H1 (cell line): Measurements from ENCODE around the gene BSND. TPM values are rescaled to one million over a fixed set of nuclear protein-coding genes. Genes with fewer than 3 reads are reported as not detected.

ENCODE experiments used
- CTCF ChIA-PET: fragments of 300-600 bp; sonication (Branson Sonifier 250); formaldehyde crosslinking; loops from one replicate; lab custom pipeline; 2021; ENCODE audit not compliant: partially characterized antibody; lab: Charles Lee
- POLR2A ChIA-PET: fragments of 300-600 bp; sonication (Branson Sonifier 250); formaldehyde crosslinking; loops from one replicate; lab custom pipeline; 2021; ENCODE audit warnings: inconsistent platforms; ENCODE audit not compliant: partially characterized antibody; lab: Charles Lee
- DNase-seq, 2 experiments: peaks; one replicate each; pipeline versions ENCODE4 v3.0.0 to v3.0.0-alpha.2; 2010 to 2022; ENCODE audit warnings: low spot score in 2 of 2, low read depth in 1 of 2, mixed read lengths in 1 of 2
- FAIRE-seq: peaks from 2 replicates; lab custom pipeline; 2011; peaks lifted over from hg19 to GRCh38; lab: Jason Lieb, UNC
- H2AFZ ChIP-seq: 2 replicates; pipeline ENCODE4 v1.8.1; 2012; ENCODE audit warnings: low read length, inconsistent platforms
- H2AK5ac ChIP-seq: 2 replicates; pipeline ENCODE4 v1.6.1; 2013; ENCODE audit warnings: low read depth, low read length
- H2BK120ac ChIP-seq: replicated peaks from 2 replicates; pipeline ENCODE3; 2013; ENCODE audit warnings: low read depth, low read length, inconsistent platforms
- H2BK12ac ChIP-seq: 2 replicates; pipeline ENCODE4 v1.6.1; 2013; ENCODE audit warnings: low read depth, low read length
- H2BK15ac ChIP-seq: 2 replicates; pipeline ENCODE4 v1.6.1; 2013; ENCODE audit warnings: low read length
- H2BK20ac ChIP-seq: 2 replicates; pipeline ENCODE4 v1.6.1; 2013; ENCODE audit warnings: low read length
- H2BK5ac ChIP-seq: 2 replicates; pipeline ENCODE4 v1.6.1; 2013; ENCODE audit warnings: low read depth, low read length
- H3K14ac ChIP-seq: 2 replicates; pipeline ENCODE4 v1.6.1; 2013; ENCODE audit warnings: inconsistent platforms; ENCODE audit not compliant: insufficient read length
- H3K18ac ChIP-seq: 2 replicates; pipeline ENCODE4 v1.6.1; 2013; ENCODE audit warnings: low read length; ENCODE audit errors: extremely low read depth
- H3K23ac ChIP-seq: 2 replicates; pipeline ENCODE4 v1.6.1; 2013; ENCODE audit warnings: inconsistent platforms; ENCODE audit not compliant: insufficient read length
- H3K23me2 ChIP-seq: 2 replicates; pipeline ENCODE4 v1.6.1; 2013; ENCODE audit warnings: low read depth, low read length
- H3K27ac ChIP-seq: 2 replicates; pipeline ENCODE4 v1.6.1; 2011; ENCODE audit warnings: low read depth, low read length, inconsistent platforms
- H3K27me3 ChIP-seq, 4 experiments: replicated peaks in 1 of 4; 1 replicate in 1 of 4; 2 replicates in 3 of 4; pipeline versions ENCODE4 v1.6.1 to v1.8.1; 2011 to 2013; ENCODE audit warnings: low read length in 3 of 4, mild to moderate bottlenecking in 3 of 4, inconsistent platforms in 2 of 4, mixed read lengths in 2 of 4, moderate library complexity in 1 of 4; ENCODE audit not compliant: control insufficient read depth in 3 of 4, insufficient read depth in 3 of 4; ENCODE audit errors: extremely low read depth in 1 of 4
- H3K36me3 ChIP-seq, 4 experiments: 2 replicates each; pipeline versions ENCODE4 v1.6.1 to v1.8.1; 2011 to 2013; ENCODE audit warnings: mild to moderate bottlenecking in 4 of 4, low read length in 3 of 4, moderate library complexity in 2 of 4, control low read depth in 1 of 4, inconsistent platforms in 1 of 4; ENCODE audit not compliant: insufficient read depth in 4 of 4, control insufficient read depth in 2 of 4
- H3K4ac ChIP-seq: replicated peaks from 2 replicates; pipeline ENCODE3; 2013; ENCODE audit warnings: low read length, low read depth, mixed read lengths, inconsistent platforms; ENCODE audit not compliant: insufficient read length
- H3K4me1 ChIP-seq, 4 experiments: replicated peaks in 1 of 4; 1 replicate in 1 of 4; 2 replicates in 3 of 4; pipeline versions ENCODE4 v1.6.1 to v1.8.1; 2011 to 2013; ENCODE audit warnings: low read length in 3 of 4, inconsistent platforms in 2 of 4, mixed read lengths in 1 of 4; ENCODE audit not compliant: insufficient read depth in 4 of 4, control insufficient read depth in 3 of 4
- H3K4me2 ChIP-seq, 2 experiments: 2 replicates each; pipeline versions ENCODE4 v1.6.1 to v1.8.1; 2011 to 2013; ENCODE audit warnings: low read depth in 2 of 2, low read length in 2 of 2, control low read depth in 1 of 2, inconsistent platforms in 1 of 2, mild to moderate bottlenecking in 1 of 2; ENCODE audit not compliant: insufficient read depth in 1 of 2
- H3K4me3 ChIP-seq, 4 experiments: fragments of 200-600, 300-600 bp in 1 of 4; sonication (generic), shearing (Covaris generic), sonication (Bioruptor Twin) in 1 of 4; 2 replicates each; pipeline versions ENCODE4 v1.5.1 to v1.8.1; 2011 to 2016; ENCODE audit warnings: low read length in 4 of 4, low read depth in 3 of 4, control low read depth in 2 of 4, inconsistent platforms in 2 of 4, mild to moderate bottlenecking in 2 of 4, mixed read lengths in 1 of 4, moderate library complexity in 1 of 4; ENCODE audit not compliant: insufficient read depth in 2 of 4; ENCODE audit errors: extremely low read depth in 1 of 4
- H3K56ac ChIP-seq: replicated peaks from 2 replicates; pipeline ENCODE3; 2013; ENCODE audit warnings: low read depth, mild to moderate bottlenecking, mixed read lengths, low read length, inconsistent platforms; ENCODE audit not compliant: insufficient read length
- H3K79me1 ChIP-seq: 2 replicates; pipeline ENCODE4 v1.6.1; 2013; ENCODE audit warnings: low read depth, low read length, control low read depth
- H3K79me2 ChIP-seq, 2 experiments: 2 replicates each; pipeline versions ENCODE4 v1.6.1 to v1.8.1; 2012 to 2013; ENCODE audit warnings: low read length in 2 of 2, mild to moderate bottlenecking in 2 of 2, inconsistent platforms in 1 of 2; ENCODE audit not compliant: insufficient read depth in 2 of 2, control insufficient read depth in 1 of 2
- H3K9ac ChIP-seq, 4 experiments: replicated peaks in 1 of 4; 1 replicate in 1 of 4; 2 replicates in 3 of 4; pipeline versions ENCODE4 v1.6.1 to v1.8.1; 2011 to 2013; ENCODE audit warnings: low read depth in 3 of 4, low read length in 3 of 4, control low read depth in 2 of 4, mild to moderate bottlenecking in 2 of 4, moderate library complexity in 2 of 4, inconsistent platforms in 1 of 4; ENCODE audit errors: extremely low read depth in 1 of 4
- H3K9me3 ChIP-seq, 2 experiments: 2 replicates each; pipeline versions ENCODE4 v1.6.1 to v1.8.1; 2012 to 2013; ENCODE audit warnings: mild to moderate bottlenecking in 2 of 2, moderate library complexity in 2 of 2, control low read depth in 1 of 2, inconsistent platforms in 1 of 2, low read depth in 1 of 2, low read length in 1 of 2, mixed read lengths in 1 of 2; ENCODE audit not compliant: insufficient read depth in 2 of 2
- H4K20me1 ChIP-seq, 2 experiments: replicated peaks in 1 of 2; 2 replicates each; pipeline versions ENCODE3 to v1.8.1; 2011 to 2013; ENCODE audit warnings: inconsistent platforms in 2 of 2, low read length in 2 of 2, mild to moderate bottlenecking in 1 of 2; ENCODE audit not compliant: insufficient read depth in 2 of 2, control insufficient read depth in 1 of 2
- H4K5ac ChIP-seq: 2 replicates; pipeline ENCODE4 v1.6.1; 2013; ENCODE audit warnings: low read length, low read depth, mixed read lengths, inconsistent platforms; ENCODE audit not compliant: insufficient read length
- H4K8ac ChIP-seq: 2 replicates; pipeline ENCODE4 v1.8.0; 2013; ENCODE audit warnings: mild to moderate bottlenecking, moderate library complexity, low read length, inconsistent platforms; ENCODE audit not compliant: insufficient read depth; ENCODE audit errors: extremely low read depth
- H4K91ac ChIP-seq: replicated peaks from 2 replicates; pipeline ENCODE3; 2013; ENCODE audit warnings: low read length, mixed read lengths, inconsistent platforms; ENCODE audit not compliant: insufficient read length
- BACH1 ChIP-seq: IDR thresholded peaks from 2 replicates; pipeline ENCODE4 v1.6.1; 2012; ENCODE audit warnings: low read length, improper control_type of control experiment
- EP300 ChIP-seq, 2 experiments: IDR thresholded peaks; 1 replicate in 1 of 2; 2 replicates in 1 of 2; pipeline ENCODE4 v1.6.1; 2011 to 2012; ENCODE audit warnings: low read depth in 2 of 2, low read length in 2 of 2, mild to moderate bottlenecking in 2 of 2, borderline replicate concordance in 1 of 2, inconsistent platforms in 1 of 2, moderate library complexity in 1 of 2
- HDAC2 ChIP-seq, 2 experiments: fragments of 300-600 bp in 1 of 2; sonication (generic) in 1 of 2; IDR thresholded peaks; 2 replicates each; pipeline ENCODE4 v1.6.1; 2011 to 2012; ENCODE audit warnings: low read depth in 2 of 2, low read length in 2 of 2, mild to moderate bottlenecking in 2 of 2, moderate library complexity in 2 of 2, borderline replicate concordance in 1 of 2, inconsistent platforms in 1 of 2
- HDAC6 ChIP-seq: IDR thresholded peaks from one replicate; pipeline ENCODE4 v1.7.1; 2012; ENCODE audit warnings: low read depth, mild to moderate bottlenecking, inconsistent platforms, low read length, moderate library complexity
- KDM4A ChIP-seq: IDR thresholded peaks from one replicate; pipeline ENCODE4 v1.7.1; 2012; ENCODE audit warnings: low read depth, mild to moderate bottlenecking, moderate library complexity, low read length, inconsistent platforms; ENCODE audit not compliant: severe bottlenecking
- RAD21 ChIP-seq, 2 experiments: IDR thresholded peaks in 1 of 2; conservative IDR thresholded peaks in 1 of 2; 2 replicates each; pipeline ENCODE4 v1.6.1; 2011; ENCODE audit warnings: low read depth in 2 of 2, low read length in 2 of 2, improper control_type of control experiment in 1 of 2, inconsistent platforms in 1 of 2, mild to moderate bottlenecking in 1 of 2, moderate library complexity in 1 of 2
- USF2 ChIP-seq: IDR thresholded peaks from 2 replicates; pipeline ENCODE4 v1.6.1; 2011; ENCODE audit warnings: low read length, improper control_type of control experiment
- YY1 ChIP-seq: IDR thresholded peaks from 2 replicates; pipeline ENCODE4 v1.6.1; 2011; ENCODE audit warnings: low read depth, mild to moderate bottlenecking, low read length
- WGBS, 2 experiments: shearing (Covaris generic) in 1 of 2; methylation state at CpG; one replicate each; pipeline versions ENCODE4 v1.1.6 to v1.1.7; 2013 to 2015; ENCODE audit warnings: low lambda C conversion rate in 2 of 2, mixed read lengths in 2 of 2, inconsistent platforms in 1 of 2, low coverage in 1 of 2, missing lambda C conversion rate in 1 of 2; ENCODE audit not compliant: insufficient replicate concordance in 2 of 2, insufficient coverage in 1 of 2, insufficient read length in 1 of 2; ENCODE audit errors: extremely low coverage in 1 of 2, missing lambda C conversion rate in 1 of 2; 5-methylcytosine and 5-hydroxymethylcytosine counted together
- polyA plus RNA-seq, 7 experiments: library from polyadenylated mRNA; depleted of rRNA in 3 of 7; stranded (reverse) in 5 of 7; unstranded in 2 of 7; fragments of >200 nt in 5 of 7; fragments of 200-250 nt in 2 of 7; gene quantifications; 1 replicate in 5 of 7; 2 replicates in 1 of 7; 4 replicates in 1 of 7; pipeline versions ENCODE4 v1.2.1 to v1.2.3, GENCODE V29; 2011 to 2013; ENCODE audit warnings: missing spikeins in 2 of 7, mixed read lengths in 2 of 7
- total RNA-seq: library from RNA; stranded (reverse); fragmentation: NEBNext Ultra II Directional; extraction: Animal tissue kit (Norgen Biotek cat#: 25700); gene quantifications from 2 replicates; pipeline ENCODE4 v1.2.1, GENCODE V29; 2021

BSND gene
- total and polyA plus RNA-seq, 2 of the 8 experiments (the other 6 are each of a cell fraction or from before 2014, with no cell fraction given): 0.43 to 0.68 TPM

- Histone ChIP-seq H3K14ac (no peak overlapping the region), H2AK5ac (no peak overlapping the region), H3K56ac (no peak overlapping the region), H3K79me1 (no peaks in the 10 kb centered on the region), H4K20me1 (no peaks in the 10 kb centered on the region), H2BK12ac (no peak overlapping the region), H3K4ac (no peak overlapping the region), H3K79me2 (no peaks in the 10 kb centered on the region), H3K9ac (no peak overlapping the region), H4K5ac (no peak overlapping the region), H3K27ac (no peak overlapping the region), H3K4me1 (peaks cover 0 to 4% (median 3%) of the 10 kb centered on the region in 4 experiments; a peak in 3 of 7 replicates), H4K91ac (no peak overlapping the region), H3K36me3 (no peaks in the 10 kb centered on the region), H3K4me2 (no peak overlapping the region), H3K18ac (no peak overlapping the region), H2BK5ac (no peak overlapping the region), H3K4me3 (no peak overlapping the region), H2BK15ac (no peak overlapping the region), H2BK120ac (no peak overlapping the region), H3K23ac (no peak overlapping the region), H3K23me2 (no peaks in the 10 kb centered on the region), H2AFZ (no peak overlapping the region), H2BK20ac (no peak overlapping the region), H3K9me3 (no peaks in the 10 kb centered on the region), H4K8ac (no peak overlapping the region), H3K27me3 (no peaks in the 10 kb centered on the region; a peak in 1 of 7 replicates)
- no peak for DNase-seq
- no peak for FAIRE-seq
- ChIA-PET CTCF (interaction anchor here (0.6 to 18.4 kb wide), 8 partner anchors 10 to 46 kb away, joined by 3 to 436 read pairs (median 6); partner anchors contain the start of gene BSND), POLR2A (no interaction called here)
- 85% methylated on average over 2 of the region's 2 CpGs; no CpG with 5 or more reads in 1 of the 2 experiments for WGBS, 2 experiments
- TF ChIP-seq BACH1 (no peak), YY1 (no peak), HDAC2 (IDR thresholded peaks at IDR 0.05; ENCODE audit: borderline replicate concordance in 1 of 2, low read depth in 2 of 2, low read length in 2 of 2) (no peak), HDAC6 (no peak), RAD21 (IDR thresholded peaks at IDR 0.05 in 1 of 2, conservative IDR thresholded peaks at IDR 0.05 in 1 of 2; ENCODE audit: low read depth in 2 of 2, low read length in 2 of 2) (no peak), EP300 (IDR thresholded peaks at IDR 0.05; ENCODE audit: borderline replicate concordance in 1 of 2, low read depth in 2 of 2, low read length in 2 of 2) (no peak), USF2 (no peak), KDM4A (no peak)
Measured at GRCh38 chr1:54987427-54987826, 11.3 kb upstream of the BSND start.
